Body of pancreas (tissue), 4 donors: ENCODE results near the gene FKBP1B. TPM values are rescaled to one million over a fixed set of nuclear protein-coding genes. Genes with fewer than 3 reads are reported as not detected.

Source experiments
- ATAC-seq: fragments of 150-250 bp; one replicate; pipeline ENCODE4 v1.9.1; 2016
- DNase-seq, 4 donors: peaks; one replicate each; pipeline ENCODE4 v3.0.0-alpha.2; 2019
- H3K27ac ChIP-seq, 4 donors: fragments of 200-600 bp; sonication (generic); 1 replicate in 3 of 4; 2 replicates in 1 of 4; pipeline versions ENCODE4 v1.5.1 to v1.6.1; 2016 to 2019; ENCODE audit warnings: mild to moderate bottlenecking in 1 of 4, mixed read lengths in 1 of 4, moderate library complexity in 1 of 4
- H3K27me3 ChIP-seq, 2 donors: fragments of 200-600 bp; sonication (generic); one replicate each; pipeline ENCODE4 v1.6.0; 2016; ENCODE audit warnings: mild to moderate bottlenecking in 1 of 2
- H3K36me3 ChIP-seq, 2 donors: fragments of 200-600 bp; sonication (generic); replicated peaks in 1 of 2; 2 replicates each; pipeline ENCODE4 v1.5.1; 2016; ENCODE audit warnings: low read depth in 2 of 2; ENCODE audit not compliant: insufficient read depth in 1 of 2
- H3K4me1 ChIP-seq: fragments of 200-600 bp; sonication (generic); one replicate; pipeline ENCODE4 v1.6.0; 2016
- H3K4me3 ChIP-seq, 2 donors: fragments of 200-600 bp; sonication (generic); 1 replicate in 1 of 2; 2 replicates in 1 of 2; pipeline ENCODE4 v1.5.1; 2016 to 2019
- H3K9me3 ChIP-seq, 3 donors: fragments of 200-600 bp; sonication (generic); 1 replicate in 2 of 3; 2 replicates in 1 of 3; pipeline ENCODE4 v1.5.1; 2016
- POLR2A ChIP-seq, 3 donors: fragments of 450-650 bp; IDR thresholded peaks; one replicate each; pipeline ENCODE4 v1.6.1; 2016; ENCODE audit warnings: antibody characterized with exemption in 3 of 3, mild to moderate bottlenecking in 2 of 3
- WGBS, 2 donors: methylation state at CpG; one replicate each; pipeline ENCODE4 v1.1.5; 2017; 5-methylcytosine and 5-hydroxymethylcytosine counted together
- intact Hi-C: fragments of 100-400 bp; cut with DNase I; formaldehyde crosslinking; loops from one replicate; pipeline ENCODE4 v1.15.1; 2023
- total RNA-seq, 2 donors: library from RNA; depleted of rRNA; stranded (reverse); fragments of >200 nt; gene quantifications; one replicate each; pipeline ENCODE4 v1.1.0, GENCODE V29; 2016
- TF ChIP-seq, protein P1 (sequence below), 7 experiments: fragments of 450-650 bp in 4 of 7; fragments of 200-600 bp in 3 of 7; sonication (generic) in 3 of 7; IDR thresholded peaks; one replicate each; pipeline ENCODE4 v1.5.1; 2016 to 2019; ENCODE audit warnings: antibody characterized with exemption in 7 of 7

FKBP1B gene
- total RNA-seq, 2 donors from 2014 or later: 10.5 to 12.7 TPM

DNA sequence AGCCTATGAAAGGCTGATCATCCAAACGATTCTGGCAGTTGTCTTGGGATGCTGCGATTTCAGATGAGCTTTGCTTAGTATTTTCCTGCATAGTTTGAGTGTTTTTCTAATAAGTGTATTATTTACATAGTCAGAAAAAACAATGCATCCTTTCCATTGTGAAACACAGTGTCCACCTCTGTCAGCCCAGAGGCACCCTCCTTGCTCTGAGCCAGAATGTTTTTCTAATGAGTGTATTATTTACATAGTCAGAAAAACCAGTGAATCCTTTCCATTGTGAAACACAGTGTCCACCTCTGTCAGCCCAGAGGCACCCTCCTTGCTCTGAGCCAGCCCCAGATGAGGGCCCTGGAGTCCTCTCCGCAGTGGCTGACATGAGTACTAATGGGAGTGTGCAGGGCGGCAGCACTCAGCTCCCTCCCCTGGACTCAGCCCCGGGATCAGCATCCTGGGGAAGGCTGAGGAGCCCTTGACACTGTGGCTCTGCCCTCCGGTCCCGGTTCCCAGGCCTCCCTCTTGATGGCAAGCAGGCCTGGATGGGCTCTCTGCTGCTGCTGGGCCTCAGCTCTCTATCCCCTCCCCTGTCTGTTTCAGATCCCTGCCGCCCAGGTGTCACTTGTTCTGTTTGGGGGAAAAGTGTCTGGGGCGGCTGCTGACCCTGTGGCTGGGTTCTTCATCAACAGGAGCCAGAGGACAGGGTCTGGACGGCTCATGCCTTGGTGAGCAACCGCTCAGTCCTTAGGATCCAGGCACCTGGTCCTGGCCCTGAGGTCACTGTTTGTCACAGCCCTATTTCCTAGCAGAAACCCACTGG lies 33.8 kb upstream of the FKBP1B start:
- Histone ChIP-seq H3K4me3 (no peak overlapping the region), H3K9me3 (no peaks in the 10 kb centered on the region), H3K4me1 (no peaks in the 10 kb centered on the region), H3K27ac (no peak overlapping the region), H3K36me3 (no peaks in the 10 kb centered on the region), H3K27me3 (no peaks in the 10 kb centered on the region)
- ATAC-seq (no peak), DNase-seq (no peak)
- no peak for TF ChIP-seq POLR2A (IDR thresholded peaks at IDR 0.05)
- TF ChIP-seq, protein P1, sequence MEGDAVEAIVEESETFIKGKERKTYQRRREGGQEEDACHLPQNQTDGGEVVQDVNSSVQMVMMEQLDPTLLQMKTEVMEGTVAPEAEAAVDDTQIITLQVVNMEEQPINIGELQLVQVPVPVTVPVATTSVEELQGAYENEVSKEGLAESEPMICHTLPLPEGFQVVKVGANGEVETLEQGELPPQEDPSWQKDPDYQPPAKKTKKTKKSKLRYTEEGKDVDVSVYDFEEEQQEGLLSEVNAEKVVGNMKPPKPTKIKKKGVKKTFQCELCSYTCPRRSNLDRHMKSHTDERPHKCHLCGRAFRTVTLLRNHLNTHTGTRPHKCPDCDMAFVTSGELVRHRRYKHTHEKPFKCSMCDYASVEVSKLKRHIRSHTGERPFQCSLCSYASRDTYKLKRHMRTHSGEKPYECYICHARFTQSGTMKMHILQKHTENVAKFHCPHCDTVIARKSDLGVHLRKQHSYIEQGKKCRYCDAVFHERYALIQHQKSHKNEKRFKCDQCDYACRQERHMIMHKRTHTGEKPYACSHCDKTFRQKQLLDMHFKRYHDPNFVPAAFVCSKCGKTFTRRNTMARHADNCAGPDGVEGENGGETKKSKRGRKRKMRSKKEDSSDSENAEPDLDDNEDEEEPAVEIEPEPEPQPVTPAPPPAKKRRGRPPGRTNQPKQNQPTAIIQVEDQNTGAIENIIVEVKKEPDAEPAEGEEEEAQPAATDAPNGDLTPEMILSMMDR (IDR thresholded peaks at IDR 0.05): no peak
- intact Hi-C loops: no loop called here
- WGBS, 2 donors: 64 to 77% methylated on average over 6 to 11 of the region's 11 CpGs

DNA sequence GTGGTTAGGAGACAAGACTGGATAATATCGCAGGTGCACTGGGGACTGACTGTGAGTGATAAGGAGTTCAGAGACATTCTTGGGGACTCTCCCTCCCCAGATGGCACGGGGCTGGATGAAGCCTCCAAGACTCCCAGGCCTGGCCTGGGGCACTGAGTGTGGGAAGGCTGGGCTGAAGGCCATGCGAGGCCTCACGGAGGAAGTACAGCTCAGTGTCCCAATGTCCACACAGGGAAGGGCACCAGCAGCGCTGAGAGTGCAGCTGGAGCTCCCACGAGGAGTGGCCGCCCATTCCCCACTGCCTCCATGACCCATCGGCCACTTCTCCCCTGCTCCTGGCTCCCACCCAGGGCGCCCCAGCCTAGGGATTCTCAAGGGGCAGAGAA lies 33.2 kb upstream of the FKBP1B start:
- DNase-seq (no peak), ATAC-seq (no peak)
- Histone ChIP-seq H3K4me1 (no peaks in the 10 kb centered on the region), H3K9me3 (no peaks in the 10 kb centered on the region), H3K27me3 (no peaks in the 10 kb centered on the region), H3K4me3 (no peak overlapping the region), H3K27ac (no peak overlapping the region), H3K36me3 (no peaks in the 10 kb centered on the region)
- intact Hi-C loops: no loop called here
- WGBS, 2 donors: 74 to 75% methylated on average over 5 to 9 of the region's 9 CpGs
- TF ChIP-seq, protein P1 (IDR thresholded peaks at IDR 0.05): no peak

DNA sequence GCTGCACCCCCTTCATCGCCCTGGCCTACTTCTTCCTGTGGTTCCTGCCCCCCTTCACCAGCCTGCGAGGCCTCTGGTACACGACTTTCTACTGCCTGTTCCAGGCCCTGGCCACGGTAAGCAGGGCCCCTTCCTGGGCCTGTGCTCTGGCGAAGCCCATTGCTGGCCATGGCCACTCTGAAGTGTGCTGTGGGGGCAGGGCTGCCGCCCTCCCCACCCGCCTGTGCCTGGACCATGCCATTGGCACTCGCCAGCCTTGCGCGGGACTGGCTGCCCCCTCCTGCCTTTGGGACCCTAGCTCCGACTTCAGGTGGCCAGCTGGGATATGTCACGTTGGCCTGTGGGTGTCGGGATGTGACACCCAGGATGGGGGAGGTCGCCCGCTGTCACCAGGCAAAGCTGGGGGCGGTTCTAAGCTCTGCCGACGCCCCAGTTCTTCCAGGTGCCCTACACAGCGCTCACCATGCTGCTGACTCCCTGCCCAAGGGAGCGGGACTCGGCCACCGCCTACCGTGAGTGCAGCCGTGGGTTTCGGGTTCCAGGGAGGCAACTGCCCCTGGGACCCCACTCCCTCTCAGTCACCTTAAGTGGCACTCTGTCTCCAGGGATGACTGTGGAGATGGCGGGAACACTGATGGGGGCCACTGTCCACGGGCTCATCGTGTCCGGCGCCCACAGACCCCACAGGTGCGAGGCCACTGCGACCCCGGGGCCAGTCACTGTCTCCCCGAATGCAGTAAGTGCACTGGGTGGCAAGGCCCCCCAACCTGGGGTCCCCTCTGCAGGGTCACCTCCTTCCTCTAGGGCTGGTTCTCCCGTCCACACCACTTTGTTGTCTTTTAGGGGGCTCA lies 32.5 kb upstream of the FKBP1B start:
- TF ChIP-seq, protein P1 (IDR thresholded peaks at IDR 0.05): no peak
- TF ChIP-seq POLR2A (IDR thresholded peaks at IDR 0.05): no peak
- no peaks in the 10 kb centered on the region for H3K27me3 ChIP-seq
- DNase-seq (no peak), ATAC-seq (no peak)
- intact Hi-C loops: no loop called here
- no peaks in the 10 kb centered on the region for H3K9me3 ChIP-seq
- no peaks in the 10 kb centered on the region for H3K4me1 ChIP-seq
- WGBS, 2 donors: 88 to 92% methylated on average over 14 to 34 of the region's 35 CpGs
- H3K27ac ChIP-seq: no peak overlapping the region
- no peaks in the 10 kb centered on the region for H3K36me3 ChIP-seq
- no peak overlapping the region for H3K4me3 ChIP-seq

DNA sequence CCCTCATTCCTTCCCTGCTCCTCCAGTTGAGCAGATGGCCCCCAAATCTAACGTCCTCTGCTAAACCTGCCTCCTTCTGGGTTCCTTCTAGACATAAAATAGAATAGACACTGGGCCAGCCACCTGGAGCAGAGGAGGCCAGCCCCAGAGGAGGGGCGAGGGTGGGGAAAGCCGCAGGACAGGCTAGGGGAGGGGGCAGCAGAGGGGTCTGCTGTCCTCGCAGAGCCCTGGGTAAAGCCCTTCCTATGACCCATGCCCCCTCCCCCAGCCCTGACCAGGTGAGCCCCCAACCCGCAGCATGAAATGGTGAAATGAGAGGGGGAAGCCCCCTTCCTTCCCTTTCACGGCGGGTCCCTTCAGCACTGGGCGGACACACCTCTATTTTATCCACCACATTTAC lies 31.8 kb upstream of the FKBP1B start:
- no peaks in the 10 kb centered on the region for H3K27me3 ChIP-seq
- H3K9me3 ChIP-seq: no peaks in the 10 kb centered on the region
- 79 to 81% methylated on average over 8 of the region's 8 CpGs for WGBS, 2 donors
- H3K36me3 ChIP-seq: no peaks in the 10 kb centered on the region
- TF ChIP-seq POLR2A (IDR thresholded peaks at IDR 0.05): no peak
- TF ChIP-seq, protein P1 (IDR thresholded peaks at IDR 0.05): no peak
- ATAC-seq: no peak
- intact Hi-C loops: no loop called here
- no peak overlapping the region for H3K27ac ChIP-seq
- DNase-seq: no peak
- H3K4me3 ChIP-seq: no peak overlapping the region
- H3K4me1 ChIP-seq: no peaks in the 10 kb centered on the region
